Osteocyte (in vitro differentiated cells): ENCODE results near the gene SLC38A8. TPM values are rescaled to one million over a fixed set of nuclear protein-coding genes. Genes with fewer than 3 reads are reported as not detected.

Experiments used
- DNase-seq: peaks from one replicate; pipeline ENCODE4 v3.0.0; 2021; ENCODE audit warnings: mixed read lengths; ENCODE audit not compliant: unreplicated experiment; ENCODE audit errors: extremely low spot score
- H3K27ac Mint-ChIP-seq: one replicate; pipeline ENCODE4 v1.8.0; 2021; ENCODE audit warnings: mild to moderate bottlenecking, mixed read lengths; ENCODE audit not compliant: unreplicated experiment
- H3K27me3 Mint-ChIP-seq: one replicate; pipeline ENCODE4 v1.8.0; 2021; ENCODE audit warnings: mixed read lengths; ENCODE audit not compliant: unreplicated experiment
- H3K36me3 Mint-ChIP-seq: one replicate; pipeline ENCODE4 v1.8.0; 2021; ENCODE audit warnings: mixed read lengths; ENCODE audit not compliant: unreplicated experiment
- H3K4me1 Mint-ChIP-seq: one replicate; pipeline ENCODE4 v1.8.0; 2021; ENCODE audit warnings: mixed read lengths; ENCODE audit not compliant: unreplicated experiment
- H3K4me3 Mint-ChIP-seq: one replicate; pipeline ENCODE4 v1.8.0; 2021; ENCODE audit warnings: mild to moderate bottlenecking, moderate library complexity, mixed read lengths; ENCODE audit not compliant: unreplicated experiment
- H3K9me3 Mint-ChIP-seq: one replicate; pipeline ENCODE4 v1.8.0; 2021; ENCODE audit warnings: mixed read lengths; ENCODE audit not compliant: unreplicated experiment
- total RNA-seq: library from RNA; stranded (reverse); gene quantifications from 2 replicates; pipeline ENCODE4 v1.2.1, GENCODE V29; 2021
- TF ChIP-seq, protein P1 (sequence below): fragments of 200-600 bp; sonication (generic); IDR thresholded peaks from 2 replicates; pipeline ENCODE4 v1.5.0; 2021; ENCODE audit warnings: antibody characterized with exemption, mild to moderate bottlenecking, moderate library complexity

Gene SLC38A8
- total RNA-seq, 1 donor from 2014 or later = not detected

DNA sequence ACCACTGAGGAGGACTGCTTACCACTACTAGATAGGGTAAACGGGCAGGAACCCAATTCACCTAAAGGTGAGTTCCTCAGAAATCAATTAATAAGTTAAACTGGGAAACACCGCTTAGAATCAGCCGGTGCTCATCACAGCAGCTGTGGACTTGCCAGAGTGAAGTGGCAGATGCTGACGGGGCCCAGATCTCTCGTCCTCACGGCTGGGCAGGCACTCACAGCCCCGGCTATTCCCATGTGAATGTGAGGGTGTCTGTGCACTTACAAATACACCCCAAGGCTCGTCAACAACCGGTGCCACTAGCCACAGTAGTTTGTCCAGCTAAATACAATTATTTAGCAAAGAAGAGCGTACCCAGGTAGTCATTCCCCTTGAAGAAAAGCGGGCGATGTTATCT is 44.4 kb upstream of the SLC38A8 start:
- Mint-ChIP-seq H3K4me3 (no peak overlapping the region), H3K27me3 (no peaks in the 10 kb centered on the region), H3K36me3 (peaks cover 43% of the 10 kb centered on the region), H3K9me3 (no peaks in the 10 kb centered on the region), H3K4me1 (no peaks in the 10 kb centered on the region), H3K27ac (no peak overlapping the region)
- no peak for DNase-seq
- TF ChIP-seq, protein P1, sequence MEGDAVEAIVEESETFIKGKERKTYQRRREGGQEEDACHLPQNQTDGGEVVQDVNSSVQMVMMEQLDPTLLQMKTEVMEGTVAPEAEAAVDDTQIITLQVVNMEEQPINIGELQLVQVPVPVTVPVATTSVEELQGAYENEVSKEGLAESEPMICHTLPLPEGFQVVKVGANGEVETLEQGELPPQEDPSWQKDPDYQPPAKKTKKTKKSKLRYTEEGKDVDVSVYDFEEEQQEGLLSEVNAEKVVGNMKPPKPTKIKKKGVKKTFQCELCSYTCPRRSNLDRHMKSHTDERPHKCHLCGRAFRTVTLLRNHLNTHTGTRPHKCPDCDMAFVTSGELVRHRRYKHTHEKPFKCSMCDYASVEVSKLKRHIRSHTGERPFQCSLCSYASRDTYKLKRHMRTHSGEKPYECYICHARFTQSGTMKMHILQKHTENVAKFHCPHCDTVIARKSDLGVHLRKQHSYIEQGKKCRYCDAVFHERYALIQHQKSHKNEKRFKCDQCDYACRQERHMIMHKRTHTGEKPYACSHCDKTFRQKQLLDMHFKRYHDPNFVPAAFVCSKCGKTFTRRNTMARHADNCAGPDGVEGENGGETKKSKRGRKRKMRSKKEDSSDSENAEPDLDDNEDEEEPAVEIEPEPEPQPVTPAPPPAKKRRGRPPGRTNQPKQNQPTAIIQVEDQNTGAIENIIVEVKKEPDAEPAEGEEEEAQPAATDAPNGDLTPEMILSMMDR = no peak

GRCh38 chr16:84086341-84086740 is 43.7 kb upstream of the SLC38A8 start:
- Mint-ChIP-seq H3K27me3 (no peaks in the 10 kb centered on the region), H3K9me3 (no peaks in the 10 kb centered on the region), H3K4me1 (no peaks in the 10 kb centered on the region), H3K27ac (no peak overlapping the region), H3K4me3 (no peak overlapping the region), H3K36me3 (peaks cover 37% of the 10 kb centered on the region)
- DNase-seq = no peak
- TF ChIP-seq, protein P1 = no peak

DNA sequence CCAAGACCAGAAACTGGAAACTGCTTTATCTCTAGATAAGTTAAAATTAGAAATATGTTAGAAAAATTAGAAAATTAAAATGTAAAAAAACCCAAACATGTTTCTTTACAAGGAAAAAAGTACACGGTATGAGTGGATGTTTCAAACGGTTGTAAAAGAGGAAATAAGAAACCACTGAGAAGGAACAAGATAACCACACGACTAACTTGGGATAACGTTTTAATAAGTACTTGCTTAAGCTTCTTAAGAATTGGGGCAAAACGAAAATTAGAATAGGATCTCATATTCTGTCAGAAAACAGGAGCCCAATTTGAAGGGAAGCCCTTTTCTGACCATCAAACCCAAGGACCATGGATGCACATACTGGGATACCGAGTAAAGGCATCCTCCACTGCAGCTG is 43.2 kb upstream of the SLC38A8 start:
- H3K4me3 Mint-ChIP-seq = no peak overlapping the region
- no peak for DNase-seq
- H3K27me3 Mint-ChIP-seq = no peaks in the 10 kb centered on the region
- H3K4me1 Mint-ChIP-seq = no peaks in the 10 kb centered on the region
- peak overlapping the region; percentile 2 for H3K27ac Mint-ChIP-seq
- H3K36me3 Mint-ChIP-seq = peaks cover 38% of the 10 kb centered on the region
- TF ChIP-seq, protein P1 = no peak
- H3K9me3 Mint-ChIP-seq = no peaks in the 10 kb centered on the region

- DNase-seq = no peak
- no peaks in the 10 kb centered on the region for H3K9me3 Mint-ChIP-seq
- no peak overlapping the region for H3K4me3 Mint-ChIP-seq
- H3K36me3 Mint-ChIP-seq = peaks cover 36% of the 10 kb centered on the region
- H3K27me3 Mint-ChIP-seq = no peaks in the 10 kb centered on the region
- H3K27ac Mint-ChIP-seq = no peak overlapping the region
- no peaks in the 10 kb centered on the region for H3K4me1 Mint-ChIP-seq
- TF ChIP-seq, protein P1 = no peak
Measured at GRCh38 chr16:84085271-84085667, 42.7 kb upstream of the SLC38A8 start.

DNA sequence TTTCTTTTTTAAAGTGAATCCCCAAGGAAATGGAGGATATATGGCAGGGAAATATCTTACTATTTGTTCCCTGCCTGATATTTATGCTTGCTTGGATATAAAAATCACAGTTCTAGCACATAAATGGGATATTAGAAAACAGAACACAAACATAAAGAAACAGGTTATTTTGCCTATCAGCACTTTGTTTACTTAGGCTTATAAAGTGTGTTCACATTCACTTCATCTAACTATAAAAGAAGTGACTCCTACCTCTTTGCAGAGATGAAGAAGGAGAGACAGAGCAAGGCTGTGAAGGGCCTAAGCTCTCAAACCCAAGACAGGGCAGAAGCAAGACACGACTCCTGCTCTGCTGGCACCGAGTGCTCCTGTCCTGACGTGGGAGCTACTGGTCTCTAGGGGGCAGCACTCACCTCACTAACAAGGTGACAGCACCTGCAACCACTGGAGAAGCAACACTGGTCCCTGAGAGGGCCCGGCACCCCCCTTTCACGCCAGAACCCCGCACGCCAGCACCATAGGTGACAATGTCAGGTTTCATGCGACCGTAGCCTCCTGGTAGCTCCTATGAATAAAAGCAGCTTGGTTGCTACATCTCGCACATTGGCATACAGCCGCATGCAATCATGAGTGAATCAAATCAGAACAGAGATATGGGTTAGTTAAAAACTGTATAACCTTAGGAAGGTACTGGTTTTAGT is 42.1 kb upstream of the SLC38A8 start:
- DNase-seq = no peak
- H3K4me3 Mint-ChIP-seq = no peak overlapping the region
- H3K27me3 Mint-ChIP-seq = no peaks in the 10 kb centered on the region
- no peaks in the 10 kb centered on the region for H3K9me3 Mint-ChIP-seq
- no peak overlapping the region for H3K27ac Mint-ChIP-seq
- H3K4me1 Mint-ChIP-seq = no peaks in the 10 kb centered on the region
- peaks cover 40% of the 10 kb centered on the region for H3K36me3 Mint-ChIP-seq
- TF ChIP-seq, protein P1 = peak; percentile 76
